GM21529 (cell line): ENCODE results near the gene PRR16.

ENCODE experiments used
- ATAC-seq: cut with Tn5 transposase; IDR thresholded peaks from one replicate; pipeline ENCODE4 v1.9.1; 2021; ENCODE audit not compliant: unreplicated experiment

PRR16 gene

DNA sequence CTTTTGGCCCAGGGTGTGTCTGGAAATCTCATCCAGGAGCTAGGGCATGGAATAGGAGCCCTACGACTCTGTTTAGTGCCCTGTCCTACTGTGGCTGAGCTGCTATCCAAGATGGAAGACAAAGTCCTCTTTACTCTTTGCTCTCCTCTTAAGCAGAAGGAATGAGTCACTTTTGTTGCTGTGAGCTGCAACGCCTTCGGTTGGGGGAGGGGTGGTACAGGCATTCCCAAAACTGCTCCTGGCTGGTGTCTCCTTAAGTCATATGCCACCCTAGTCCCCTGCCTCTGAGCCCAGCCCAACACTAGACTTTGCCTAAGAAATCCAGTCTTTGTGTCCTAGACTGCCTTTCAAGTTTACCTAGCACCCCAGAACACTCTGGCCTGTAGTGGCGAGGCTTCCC lies 99.9 kb downstream of the PRR16 start:
- no peak for ATAC-seq

DNA sequence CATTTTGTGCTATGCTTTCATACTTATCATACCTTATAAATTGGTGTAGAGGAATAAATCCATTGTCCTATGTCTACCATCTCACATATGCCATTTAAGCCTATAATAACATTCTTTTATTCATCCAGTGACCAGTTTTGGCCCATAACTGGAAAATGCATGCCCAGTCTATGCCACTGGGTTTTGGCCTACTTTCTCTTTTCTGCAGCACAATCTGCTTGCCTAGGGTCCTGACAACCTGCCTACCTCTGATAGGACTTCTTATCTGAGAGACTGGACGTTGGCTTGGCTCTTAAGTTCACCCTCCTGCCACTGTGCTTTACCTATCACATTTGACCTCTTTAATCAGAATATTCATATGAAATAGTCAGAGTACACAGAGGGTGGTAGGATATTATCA lies 103.0 kb downstream of the PRR16 start:
- ATAC-seq, result no peak

- ATAC-seq, result no peak
Observed at GRCh38 chr5:120567921-120568320, 103.8 kb downstream of the PRR16 start.

- ATAC-seq, result no peak
Observed at GRCh38 chr5:120568711-120569110, 104.6 kb downstream of the PRR16 start.

- ATAC-seq, result no peak
Observed at GRCh38 chr5:120576588-120576987, 112.5 kb downstream of the PRR16 start.

GRCh38 chr5:120582635-120583034 lies 118.5 kb downstream of the PRR16 start:
- ATAC-seq, result no peak

DNA sequence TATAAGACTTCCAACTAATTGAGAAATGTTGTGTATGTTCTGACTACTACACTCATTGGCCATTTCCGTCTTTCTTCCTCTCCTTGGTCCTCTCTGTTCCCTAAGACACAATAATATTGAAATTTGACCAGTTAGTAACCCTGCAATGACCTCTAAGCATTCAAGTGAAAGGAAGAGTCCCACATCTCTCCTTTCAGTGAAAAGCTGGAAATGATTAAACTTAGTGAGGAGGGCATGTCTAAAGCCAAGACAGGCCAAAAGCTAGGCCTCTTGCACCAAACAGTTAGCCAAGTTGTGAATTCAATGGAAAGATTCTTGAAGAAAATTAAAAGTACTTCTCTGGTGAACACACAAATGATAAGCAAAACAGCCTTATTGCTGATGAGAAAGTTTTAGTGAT lies 122.5 kb downstream of the PRR16 start:
- no peak for ATAC-seq

- ATAC-seq, result no peak
Observed at GRCh38 chr5:120591911-120592310, 127.8 kb downstream of the PRR16 start.

DNA sequence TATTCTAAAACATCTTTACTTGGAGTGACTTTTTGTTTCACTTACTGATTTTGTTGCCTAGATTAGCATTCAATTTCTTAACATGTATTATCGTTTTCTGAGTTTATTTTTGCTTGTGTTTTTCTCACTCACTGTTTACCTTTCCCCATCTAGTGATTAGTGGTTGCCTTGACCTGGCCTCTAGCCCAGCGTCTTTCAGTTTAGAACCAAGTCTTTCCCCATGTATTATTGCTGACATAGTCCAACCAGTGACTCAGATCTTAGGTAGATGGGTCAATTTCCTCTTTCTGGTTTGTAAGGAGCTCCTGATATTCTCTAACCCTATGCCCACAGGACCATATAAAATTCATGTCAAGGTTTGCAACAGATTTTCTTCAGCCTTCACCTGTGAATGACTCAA lies 135.5 kb downstream of the PRR16 start:
- ATAC-seq, result no peak

DNA sequence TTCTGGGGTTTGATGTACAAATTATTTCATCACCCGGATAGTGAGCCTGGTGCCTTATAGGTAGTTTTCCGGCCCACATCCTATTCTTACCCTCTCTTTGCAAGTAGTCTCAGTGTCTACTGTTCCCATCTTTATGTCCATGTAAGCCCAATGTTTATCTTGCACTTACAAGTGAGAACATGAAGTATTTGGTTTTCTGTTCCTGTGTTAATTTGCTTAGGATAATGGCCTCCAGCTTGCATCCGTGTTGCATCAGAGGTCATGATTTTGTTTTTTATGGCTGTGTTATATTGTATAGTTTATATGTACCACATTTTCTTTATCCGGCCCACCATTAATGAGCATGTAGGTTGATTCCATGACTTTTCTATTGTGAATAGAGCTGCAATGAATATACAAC lies 136.5 kb downstream of the PRR16 start:
- no peak for ATAC-seq

- no peak for ATAC-seq
Observed at GRCh38 chr5:120602033-120602432, 137.9 kb downstream of the PRR16 start.

DNA sequence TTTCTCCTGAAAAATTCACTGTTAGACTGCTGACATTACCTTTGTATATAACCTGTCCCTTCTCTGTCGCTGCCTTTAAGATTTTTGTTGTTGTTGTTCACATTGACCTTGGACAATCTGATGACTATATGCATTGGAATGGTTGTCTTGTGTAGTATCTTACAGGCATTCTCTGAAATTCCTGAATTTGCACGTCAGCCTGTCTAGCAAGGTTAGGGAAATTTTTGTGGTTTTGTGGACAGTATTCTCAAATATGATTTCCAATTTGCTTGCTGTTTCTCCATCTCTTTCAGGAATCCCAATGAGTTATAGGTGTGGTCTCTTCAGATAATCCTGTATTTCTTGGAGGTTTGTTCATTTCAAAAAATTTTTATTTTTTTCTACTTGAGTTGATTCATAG lies 140.8 kb downstream of the PRR16 start:
- no peak for ATAC-seq

DNA sequence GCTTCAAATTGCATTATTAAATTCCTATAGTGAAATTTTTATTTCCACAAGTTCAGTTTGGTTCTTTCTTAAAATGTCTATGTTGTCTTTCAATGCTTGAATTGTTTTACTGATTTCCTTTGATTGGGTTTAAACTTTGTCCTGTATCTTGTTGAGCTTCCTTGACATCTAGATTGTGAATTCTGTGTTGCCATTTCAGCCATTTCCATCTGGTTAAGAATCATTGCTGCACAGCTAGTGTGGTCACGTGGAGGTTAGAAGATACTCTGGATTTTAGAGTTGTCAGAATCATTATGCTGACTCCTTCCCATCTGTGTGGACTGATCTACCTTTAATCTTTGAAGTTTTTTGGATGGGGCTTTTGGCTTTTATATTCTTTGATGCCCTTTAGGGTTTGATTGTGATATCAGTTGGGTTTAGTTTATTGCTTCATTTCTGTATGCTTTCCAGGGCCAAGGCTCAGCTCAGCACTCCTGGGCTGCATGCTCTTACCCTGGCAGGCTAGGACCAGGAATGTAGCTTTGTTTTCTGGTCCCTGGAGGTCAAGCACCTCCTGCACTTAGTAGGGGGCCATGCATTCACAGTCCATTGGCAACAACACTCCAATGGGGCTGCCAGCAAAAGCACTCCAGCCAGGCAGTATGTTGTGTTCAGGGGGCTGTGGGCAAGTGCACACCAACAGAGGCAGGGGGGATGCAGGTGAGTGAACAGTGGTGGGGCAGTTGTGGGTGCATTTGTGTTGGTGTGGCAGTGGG lies 141.4 kb downstream of the PRR16 start:
- ATAC-seq, result no peak

DNA sequence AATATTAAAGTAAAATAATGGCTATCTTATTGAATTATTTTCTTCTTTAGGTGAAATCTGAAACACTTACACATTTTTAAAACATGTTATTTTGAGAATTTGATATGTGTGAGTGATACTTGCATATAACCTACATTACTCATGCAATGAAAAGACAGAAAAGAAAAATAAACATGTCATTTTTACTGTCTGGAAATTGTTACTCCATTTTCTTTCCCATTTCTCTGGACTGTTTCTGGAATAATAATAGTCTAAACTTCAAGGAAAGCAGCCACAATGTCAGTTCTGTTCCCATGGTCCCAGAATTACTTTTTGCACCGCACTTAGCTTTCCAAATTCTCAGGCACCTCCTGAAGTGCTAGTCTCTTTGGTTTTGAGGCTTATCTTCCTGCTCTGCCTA lies 145.5 kb downstream of the PRR16 start:
- ATAC-seq, result no peak

GRCh38 chr5:120610145-120610544 lies 146.0 kb downstream of the PRR16 start:
- ATAC-seq, result no peak

GRCh38 chr5:120613729-120614128 lies 149.6 kb downstream of the PRR16 start:
- ATAC-seq, result no peak

GRCh38 chr5:120614531-120615180 lies 150.6 kb downstream of the PRR16 start:
- ATAC-seq, result no peak

DNA sequence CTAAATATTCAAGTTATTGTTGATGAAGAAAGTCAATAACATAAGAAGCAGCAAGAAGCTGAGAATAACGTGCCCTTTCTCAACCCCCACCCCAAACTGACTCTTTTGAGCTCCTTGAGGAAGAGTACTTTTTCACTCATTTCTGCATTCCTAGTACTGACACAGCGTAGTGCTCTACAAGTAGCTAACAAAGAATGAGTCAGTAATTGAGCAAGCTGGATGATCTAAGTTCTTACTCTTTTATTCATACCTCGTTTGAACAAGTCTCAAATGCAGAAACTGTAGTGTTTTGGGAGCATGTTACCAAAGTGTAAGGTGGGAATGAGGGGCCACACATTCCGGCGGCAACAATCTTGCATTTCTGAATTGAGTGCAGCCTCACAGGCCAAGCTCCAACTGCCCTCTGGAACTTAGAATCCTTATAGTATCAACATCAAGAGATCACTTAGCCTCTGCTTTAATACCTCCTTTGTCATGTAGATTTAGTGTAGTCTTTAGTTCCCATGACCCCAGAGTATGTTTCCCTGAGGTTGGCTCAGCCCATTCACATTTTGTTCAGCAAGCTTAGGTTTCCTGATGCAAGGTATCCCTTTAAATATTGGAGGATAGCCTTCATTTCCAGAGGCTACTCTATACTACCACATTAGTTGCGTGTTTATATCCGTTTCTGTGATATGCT lies 152.0 kb downstream of the PRR16 start:
- no peak for ATAC-seq

DNA sequence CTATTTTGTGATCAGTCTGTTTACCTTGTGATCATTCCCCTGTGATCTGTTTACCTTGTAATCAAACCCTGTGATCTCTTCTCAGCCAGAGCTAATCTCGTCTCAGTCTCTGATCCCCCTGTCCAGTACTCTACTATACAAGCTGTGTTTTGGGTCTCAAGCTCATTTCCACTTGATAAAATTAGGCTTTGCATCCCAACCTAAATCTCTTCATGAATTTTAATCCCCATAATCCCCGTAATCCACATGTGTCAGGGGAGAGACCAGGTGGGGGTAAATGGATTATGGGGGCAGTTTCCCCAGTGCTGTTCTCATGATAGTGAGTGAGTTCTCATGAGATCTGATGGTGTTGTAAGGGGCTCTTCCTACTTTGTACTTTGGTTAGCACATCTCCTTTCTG lies 157.2 kb downstream of the PRR16 start:
- no peak for ATAC-seq

DNA sequence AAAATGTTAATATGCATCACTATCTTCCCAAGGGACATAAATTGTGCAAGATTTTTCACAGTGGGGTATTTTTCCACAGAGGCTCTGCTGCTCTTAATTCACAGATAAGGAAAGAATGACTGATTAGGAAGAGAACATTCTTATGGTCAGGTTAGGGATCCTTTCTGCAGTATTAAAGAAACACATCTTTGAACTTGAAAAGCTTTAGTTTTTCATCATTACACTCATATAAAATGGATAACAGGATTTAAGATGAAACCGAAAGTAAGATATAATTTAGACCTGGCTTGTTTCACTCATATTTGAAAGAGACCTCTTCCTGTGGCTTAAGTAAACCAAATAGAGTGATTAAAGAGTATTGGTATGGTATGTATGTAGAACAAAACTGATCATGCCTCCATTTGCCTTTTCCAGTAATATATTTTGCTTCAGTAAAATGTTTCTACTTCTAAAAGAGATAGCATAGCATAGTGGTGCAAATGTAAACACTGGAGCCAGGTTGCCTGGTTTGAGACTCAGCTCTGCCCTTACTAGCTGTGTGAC lies 160.0 kb downstream of the PRR16 start:
- no peak for ATAC-seq

- no peak for ATAC-seq
Observed at GRCh38 chr5:120628156-120628555, 164.1 kb downstream of the PRR16 start.

- ATAC-seq, result no peak
Observed at GRCh38 chr5:120630550-120630949, 166.4 kb downstream of the PRR16 start.
